GM18526 (cell line): ENCODE results near the gene SLC28A1.

Source experiments
- POLR2A ChIP-seq: IDR thresholded peaks from 3 replicates; pipeline ENCODE4 v1.6.1; 2011; ENCODE audit not compliant: insufficient read length; ENCODE audit errors: extremely low read depth

SLC28A1 gene

GRCh38 chr15:84910928-84911623 lies 26.6 kb downstream of the SLC28A1 start:
- TF ChIP-seq POLR2A: no peak

- TF ChIP-seq POLR2A: no peak
These were observed 27.6 kb downstream of the SLC28A1 start for GRCh38 chr15:84911879-84912660.

DNA sequence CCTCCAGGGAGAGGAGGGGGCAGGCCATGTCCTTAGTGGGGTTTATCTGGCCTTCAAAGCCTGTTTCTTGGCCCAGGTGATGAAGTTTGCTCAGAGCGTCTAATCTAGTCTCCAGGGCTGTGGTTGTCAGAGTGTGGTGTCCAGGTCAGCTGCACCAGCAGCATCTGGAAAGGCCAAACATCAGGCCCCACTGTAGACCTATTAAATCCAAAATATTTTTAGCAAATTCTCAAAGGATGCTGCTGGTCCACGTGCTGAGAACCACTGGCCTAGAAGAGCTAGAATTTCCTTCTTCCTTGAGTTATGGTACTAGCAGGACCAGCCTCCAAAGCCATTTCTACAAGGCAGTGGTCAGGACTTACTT lies 28.9 kb downstream of the SLC28A1 start:
- TF ChIP-seq POLR2A: no peak

DNA sequence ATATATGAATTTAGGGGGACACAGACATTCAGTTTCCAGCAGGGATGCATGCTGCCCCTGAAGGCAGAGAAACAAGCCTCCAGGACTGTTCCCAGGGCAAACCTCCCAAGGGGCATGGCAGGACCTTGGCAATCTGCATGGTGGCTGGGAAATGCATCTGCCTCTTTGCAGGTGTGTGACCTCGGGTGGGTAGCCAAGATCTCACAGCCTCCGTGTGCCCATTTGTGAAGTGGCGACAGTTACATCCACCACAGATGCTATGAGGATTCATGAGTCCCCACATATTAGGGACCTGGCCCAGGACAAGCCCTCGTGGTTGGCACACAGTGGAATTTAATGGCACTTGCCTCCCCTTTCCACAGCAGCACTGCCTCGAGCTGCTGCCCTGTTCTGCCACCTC lies 29.9 kb downstream of the SLC28A1 start:
- no peak for TF ChIP-seq POLR2A

GRCh38 chr15:84914909-84915605 lies 30.6 kb downstream of the SLC28A1 start:
- TF ChIP-seq POLR2A: no peak

GRCh38 chr15:84915606-84915958 lies 31.1 kb downstream of the SLC28A1 start:
- no peak for TF ChIP-seq POLR2A

- TF ChIP-seq POLR2A: no peak
These were observed 33.0 kb downstream of the SLC28A1 start for GRCh38 chr15:84917452-84917851.

- no peak for TF ChIP-seq POLR2A
These were observed 34.7 kb downstream of the SLC28A1 start for GRCh38 chr15:84919106-84919667.

DNA sequence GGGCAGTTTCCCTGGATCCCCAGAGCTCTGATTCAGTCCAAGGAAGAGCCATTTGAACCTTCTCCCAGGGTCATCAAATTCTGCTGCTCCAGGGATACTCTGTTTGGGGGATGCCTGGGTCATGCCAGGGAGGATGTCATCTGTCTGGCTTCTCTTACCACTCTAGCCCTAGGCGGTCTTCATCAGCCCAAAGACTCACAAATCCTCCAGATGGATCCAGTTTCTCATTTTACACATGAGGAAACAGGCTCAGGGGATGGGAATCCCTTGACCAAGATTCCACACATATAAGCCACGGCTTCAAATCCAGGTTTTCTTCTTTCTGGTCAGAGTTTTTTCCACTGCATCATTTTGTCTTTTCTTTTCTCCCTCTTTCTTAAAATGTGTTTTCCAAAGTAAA lies 36.7 kb downstream of the SLC28A1 start:
- no peak for TF ChIP-seq POLR2A

GRCh38 chr15:84922530-84922929 lies 38.1 kb downstream of the SLC28A1 start:
- TF ChIP-seq POLR2A: no peak

DNA sequence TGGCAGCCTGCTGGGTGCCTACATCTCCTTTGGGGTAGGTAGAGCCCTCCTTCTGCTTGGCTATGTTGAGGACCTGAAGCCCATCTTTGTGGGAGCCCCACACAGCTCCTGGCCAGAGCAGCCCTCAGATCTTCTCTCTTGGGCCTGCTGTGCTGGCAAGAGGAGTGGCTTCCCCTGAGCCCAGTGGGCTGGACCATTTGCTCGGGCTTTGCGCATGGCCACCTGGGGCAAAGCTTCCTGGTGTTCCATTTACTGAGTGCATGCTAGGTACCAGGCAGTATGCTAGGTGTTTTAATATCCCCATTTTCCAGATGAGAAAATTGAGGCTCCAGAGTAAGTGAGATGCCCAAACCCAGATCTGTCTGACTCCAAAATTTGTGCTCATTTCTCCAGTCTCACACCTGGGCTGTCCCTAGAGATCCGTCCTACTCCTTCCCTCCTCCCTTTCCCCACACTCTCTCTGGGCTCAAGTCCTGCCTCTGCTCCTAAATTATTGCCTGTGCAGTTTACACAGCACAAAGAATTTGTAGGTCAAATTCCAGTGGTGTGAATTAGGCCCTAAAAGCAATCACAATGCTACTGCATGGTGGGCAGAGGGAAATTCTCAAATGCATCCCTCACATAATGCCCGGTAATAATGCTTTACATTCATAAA lies 39.7 kb downstream of the SLC28A1 start:
- no peak for TF ChIP-seq POLR2A

DNA sequence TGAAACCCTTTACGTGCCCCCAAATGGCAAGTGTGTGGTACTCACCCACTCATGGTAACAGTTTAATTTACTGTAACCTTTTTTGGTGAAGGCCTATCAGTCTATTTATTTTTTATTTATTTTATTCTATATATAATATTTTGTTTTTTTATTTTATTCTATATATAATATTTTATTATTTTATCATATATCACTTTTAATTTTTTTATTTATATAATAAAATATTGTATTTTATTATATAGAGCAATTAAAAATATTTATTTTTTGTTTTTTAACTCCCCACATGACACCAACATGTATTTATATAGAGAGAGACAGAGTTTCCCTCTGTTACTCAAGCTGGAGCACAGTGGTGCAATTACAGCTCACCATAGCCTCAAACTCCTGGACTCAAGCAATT lies 41.4 kb downstream of the SLC28A1 start:
- no peak for TF ChIP-seq POLR2A

DNA sequence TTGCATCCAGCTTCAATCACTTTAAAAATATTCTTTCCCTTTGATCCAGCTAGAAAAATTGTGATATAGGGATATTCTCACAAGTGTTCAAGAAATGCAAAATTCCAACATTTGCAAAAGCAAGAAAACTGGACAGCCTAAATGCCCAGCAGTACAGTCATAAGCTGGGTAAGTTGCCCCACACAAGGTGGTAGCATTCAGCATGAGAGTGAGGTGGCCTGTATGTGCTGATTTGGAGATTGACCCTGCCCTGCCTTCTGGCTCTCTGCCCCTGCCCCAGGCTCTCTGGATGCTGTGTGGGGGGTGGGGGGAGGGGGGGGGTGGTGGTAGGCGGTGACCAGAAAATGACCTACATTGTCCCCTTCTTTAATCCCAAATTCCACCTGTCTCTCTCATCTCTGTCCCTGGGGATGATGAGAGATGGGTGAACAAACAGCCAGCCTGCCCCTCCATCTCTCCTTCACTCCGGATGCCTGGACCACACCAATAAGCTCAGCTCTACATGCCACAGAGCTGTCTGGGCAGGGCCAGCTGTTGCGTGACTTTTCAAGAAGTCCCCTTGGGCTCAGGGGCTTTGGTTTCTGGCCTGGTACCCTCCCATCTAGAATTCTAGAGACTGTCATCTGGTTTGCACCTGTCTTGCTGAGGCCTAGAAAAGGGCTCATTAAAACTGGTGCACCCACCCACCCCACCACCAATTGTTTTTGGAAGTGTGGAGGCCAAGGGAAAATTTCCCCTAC lies 42.2 kb downstream of the SLC28A1 start:
- TF ChIP-seq POLR2A: no peak

DNA sequence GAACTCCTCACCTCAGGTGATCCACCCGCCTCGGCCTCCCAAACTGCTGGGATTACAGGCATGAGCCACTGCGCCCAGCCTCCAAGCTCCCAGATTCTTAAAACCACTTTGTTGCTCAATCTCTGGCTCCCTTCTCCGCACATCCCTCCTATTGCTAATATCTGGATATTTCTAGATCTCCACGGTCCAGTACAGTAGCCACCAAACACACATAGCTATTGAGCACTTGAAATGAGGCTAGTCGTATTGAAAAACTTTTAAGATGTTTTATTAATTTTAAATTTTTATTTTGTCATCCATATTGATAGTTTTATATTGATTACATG lies 44.3 kb downstream of the SLC28A1 start:
- TF ChIP-seq POLR2A: no peak
